Lung (tissue), 12 donors: Measurements from ENCODE around the gene ARHGAP28. TPM values are rescaled to one million over a fixed set of nuclear protein-coding genes. Genes with fewer than 3 reads are reported as not detected.

Experiments
- ATAC-seq: fragments of 200-7000 bp; cut with Tn5 transposase; one replicate; pipeline ENCODE4 v1.9.1; 2020; ENCODE audit warnings: moderate number of reproducible peaks; ENCODE audit not compliant: insufficient read depth, low FRiP score
- DNase-seq, 3 donors: peaks; one replicate each; pipeline ENCODE4 v3.0.0-alpha.2; 2013 to 2017
- H3K27ac ChIP-seq, 2 donors: one replicate each; pipeline ENCODE4 v1.5.1; 2013; ENCODE audit warnings: mild to moderate bottlenecking in 2 of 2, moderate library complexity in 2 of 2, control low read depth in 1 of 2, inconsistent platforms in 1 of 2, low read depth in 1 of 2, low read length in 1 of 2
- H3K27me3 ChIP-seq, 3 donors: one replicate each; pipeline ENCODE4 v1.5.1; 2013; ENCODE audit warnings: low read length in 2 of 3; ENCODE audit not compliant: control insufficient read depth in 3 of 3, insufficient read depth in 3 of 3
- H3K36me3 ChIP-seq, 4 donors: one replicate each; pipeline ENCODE4 v1.5.1; 2013; ENCODE audit warnings: low read length in 4 of 4, mild to moderate bottlenecking in 1 of 4, moderate library complexity in 1 of 4; ENCODE audit not compliant: control insufficient read depth in 4 of 4, insufficient read depth in 4 of 4
- H3K4me1 ChIP-seq, 5 donors: one replicate each; pipeline ENCODE4 v1.5.1; 2013; ENCODE audit warnings: low read length in 5 of 5, mild to moderate bottlenecking in 2 of 5, moderate library complexity in 1 of 5; ENCODE audit not compliant: control insufficient read depth in 5 of 5, insufficient read depth in 5 of 5
- H3K4me3 ChIP-seq: one replicate; pipeline ENCODE4 v1.5.1; 2013; ENCODE audit warnings: mild to moderate bottlenecking, control low read depth, moderate library complexity
- H3K9ac ChIP-seq, 2 donors: one replicate each; pipeline ENCODE4 v1.5.1; 2013; ENCODE audit warnings: low read length in 2 of 2, control low read depth in 1 of 2; ENCODE audit not compliant: insufficient read depth in 1 of 2
- H3K9me3 ChIP-seq, 4 donors: one replicate each; pipeline ENCODE4 v1.5.1; 2013; ENCODE audit warnings: low read length in 3 of 4, mild to moderate bottlenecking in 1 of 4, moderate library complexity in 1 of 4; ENCODE audit not compliant: control insufficient read depth in 4 of 4, insufficient read depth in 3 of 4
- CTCF ChIP-seq: IDR thresholded peaks from 2 replicates; pipeline ENCODE4 v1.5.1; 2012; ENCODE audit warnings: mild to moderate bottlenecking; ENCODE audit errors: control extremely low read depth, extremely low read depth
- WGBS, 2 donors: extraction: QIAGEN DNeasy Blood & Tissue Kit; methylation state at CpG; one replicate each; pipeline ENCODE4 v1.1.7; 2013; 5-methylcytosine and 5-hydroxymethylcytosine counted together
- polyA plus RNA-seq, 2 donors: library from polyadenylated mRNA; stranded (reverse); fragments of 200-250 nt; gene quantifications; one replicate each; pipeline ENCODE4 v1.2.1, GENCODE V29; 2013
- total RNA-seq, 2 donors: library from RNA; depleted of rRNA in 1 of 2; stranded (reverse); fragments of >200 nt in 1 of 2; gene quantifications; one replicate each; pipeline ENCODE4 v1.2.1, GENCODE V29; 2014 to 2021
- donor health status: control.
- donor health status: control.
- donor health status: Bipolar disorder and iron deficiency.
- donor health status: healthy.
- donor health status: DM: yes; HTN: yes; CAD: no.

The ARHGAP28 gene
- total and polyA plus RNA-seq, 4 donors: 1.4 to 123 (median 5.6) TPM

GRCh38 chr18:6752202-6752860 is 22.8 kb downstream of the ARHGAP28 start:
- Histone ChIP-seq H3K27me3 (no peaks in the 10 kb centered on the region), H3K4me1 (peaks cover 0 to 73% (median 21%) of the 10 kb centered on the region in 5 donors), H3K9me3 (peaks cover 0 to 2% (median under 1%) of the 10 kb centered on the region in 4 donors), H3K4me3 (no peak overlapping the region), H3K27ac (peak overlapping the region in 1 of 2 donors; percentile 56), H3K36me3 (peaks cover 0 to 23% (median 5%) of the 10 kb centered on the region in 4 donors), H3K9ac (peak overlapping the region; percentile 4 to 80)
- DNase-seq (peak in 2 of 3 donors; percentile 72 to 75), ATAC-seq (peak; percentile 47)
- TF ChIP-seq CTCF: no peak
- WGBS, 2 donors: 52% methylated on average over 6 of the region's 6 CpGs

GRCh38 chr18:6755107-6755506 is 25.6 kb downstream of the ARHGAP28 start:
- H3K36me3 ChIP-seq: peaks cover 0 to 10% (median 2%) of the 10 kb centered on the region in 4 donors
- DNase-seq: no peak
- TF ChIP-seq CTCF: no peak
- H3K4me3 ChIP-seq: no peak overlapping the region
- H3K9ac ChIP-seq: no peak overlapping the region
- no peaks in the 10 kb centered on the region for H3K27me3 ChIP-seq
- no peak for ATAC-seq
- H3K9me3 ChIP-seq: peaks cover 0 to 2% (median 0%) of the 10 kb centered on the region in 4 donors
- H3K4me1 ChIP-seq: peaks cover 0 to 90% (median 34%) of the 10 kb centered on the region in 5 donors
- WGBS, 2 donors: 83 to 85% methylated on average over 5 of the region's 5 CpGs
- H3K27ac ChIP-seq: no peak overlapping the region

- TF ChIP-seq CTCF: no peak
- Histone ChIP-seq H3K27ac (no peak overlapping the region), H3K36me3 (peaks cover 0 to 3% (median 0%) of the 10 kb centered on the region in 4 donors), H3K9me3 (no peaks in the 10 kb centered on the region), H3K9ac (no peak overlapping the region), H3K4me1 (peaks cover 0 to 78% (median 22%) of the 10 kb centered on the region in 5 donors), H3K27me3 (no peaks in the 10 kb centered on the region), H3K4me3 (no peak overlapping the region)
- DNase-seq (no peak), ATAC-seq (no peak)
- 86 to 89% methylated on average over 4 of the region's 4 CpGs for WGBS, 2 donors
Measured at GRCh38 chr18:6757931-6758330, 28.4 kb downstream of the ARHGAP28 start.
